Measurements from ENCODE around the gene DUOXA1.
"Not testable (repeated sequence)": the region's sequence is repeated elsewhere in the genome, so short reads cannot be mapped to it uniquely, and the experiment has no call there.

DUOXA1 gene

GRCh38 chr15:45135705-45136377 is 6.2 kb upstream of the DUOXA1 start:
- CTCF ChIA-PET, POLR2A ChIA-PET: not testable (repeated sequence)

GRCh38 chr15:45134682-45135604 is 5.3 kb upstream of the DUOXA1 start:
- H3K4me3 ChIP-seq (ENCODE audit: low read depth, low read length), result no peak overlapping the region
- H3K36me3 ChIP-seq (ENCODE audit: control insufficient read depth in 2 of 2, insufficient read depth in 1 of 2, low read length in 2 of 2), result no peaks in the 10 kb centered on the region
- no peaks in the 10 kb centered on the region for H3K9me3 ChIP-seq (ENCODE audit: control insufficient read depth, insufficient read depth, low read depth, low read length)
- TF ChIP-seq ZNF837 (tag by site-specific recombination; IDR thresholded peaks at IDR 0.05) (no peak), ZNF530 (tag by site-specific recombination; IDR thresholded peaks at IDR 0.05; ENCODE audit: low read depth) (no peak), ZBTB17 (tag by site-specific recombination; IDR thresholded peaks at IDR 0.05) (no peak), ZBTB26 (tag by site-specific recombination; optimal IDR thresholded peaks at IDR 0.05) (no peak), ZSCAN30 (tag by site-specific recombination; IDR thresholded peaks at IDR 0.05) (no peak), REPIN1 (tag by site-specific recombination; IDR thresholded peaks at IDR 0.05; ENCODE audit: low read depth) (no peak), ZNF677 (tag by site-specific recombination; IDR thresholded peaks at IDR 0.05) (no peak), SP2 (tag by site-specific recombination; IDR thresholded peaks at IDR 0.05) (no peak), KLF16 (tag by site-specific recombination; IDR thresholded peaks at IDR 0.05) (no peak), ZNF555 (tag by site-specific recombination; conservative IDR thresholded peaks at IDR 0.05) (no peak), ZNF639 (tag by site-specific recombination; IDR thresholded peaks at IDR 0.05) (no peak)
- ChIA-PET POLR2A (no interaction called here), CTCF (no interaction called here)
- no peaks in the 10 kb centered on the region for H3K4me1 ChIP-seq (ENCODE audit: control insufficient read depth, insufficient read depth, low read length)
- H3K27ac ChIP-seq (ENCODE audit: extremely low read depth, low read depth, low read length), result no peak overlapping the region

More at GRCh38 chr15:45135705-45136377, 6.2 kb upstream of the DUOXA1 start:
- H3K36me3 ChIP-seq (ENCODE audit: control insufficient read depth in 2 of 2, insufficient read depth in 1 of 2, low read length in 2 of 2); H3K4me3 ChIP-seq (ENCODE audit: low read depth, low read length); H3K4me1 ChIP-seq (ENCODE audit: control insufficient read depth, insufficient read depth, low read length); H3K27ac ChIP-seq (ENCODE audit: extremely low read depth, low read depth, low read length); H3K9me3 ChIP-seq (ENCODE audit: control insufficient read depth, insufficient read depth, low read depth, low read length): not testable (repeated sequence)

GRCh38 chr15:45134046-45134445 is 4.4 kb upstream of the DUOXA1 start:
- TF ChIP-seq ZNF560 (tag by site-specific recombination; IDR thresholded peaks at IDR 0.05; ENCODE audit: borderline replicate concordance) (no peak), ZSCAN5A (tag by site-specific recombination; IDR thresholded peaks at IDR 0.05) (no peak)
- ChIA-PET POLR2A (no interaction called here), CTCF (interaction anchor here (2.9 kb wide), 1 partner anchor 16 kb away, joined by 16 read pairs; no protein-coding TSS in a partner anchor)
- no peak overlapping the region for H3K27ac ChIP-seq (ENCODE audit: extremely low read depth, low read depth, low read length)
- no peaks in the 10 kb centered on the region for H3K4me1 ChIP-seq (ENCODE audit: control insufficient read depth, insufficient read depth, low read length)
- H3K36me3 ChIP-seq (ENCODE audit: control insufficient read depth in 2 of 2, insufficient read depth in 1 of 2, low read length in 2 of 2), result no peaks in the 10 kb centered on the region
- no peak overlapping the region for H3K4me3 ChIP-seq (ENCODE audit: low read depth, low read length)
- H3K9me3 ChIP-seq (ENCODE audit: control insufficient read depth, insufficient read depth, low read depth, low read length), result no peaks in the 10 kb centered on the region

All from HEK293 (cell line).